Measurements from ENCODE around the gene OTUD7B.
A peak's percentile ranks its signal among the peaks of the same experiment; 100 is the strongest.
"Not testable (repeated sequence)": the region's sequence is repeated elsewhere in the genome, so short reads cannot be mapped to it uniquely, and the experiment has no call there.

Gene OTUD7B

DNA sequence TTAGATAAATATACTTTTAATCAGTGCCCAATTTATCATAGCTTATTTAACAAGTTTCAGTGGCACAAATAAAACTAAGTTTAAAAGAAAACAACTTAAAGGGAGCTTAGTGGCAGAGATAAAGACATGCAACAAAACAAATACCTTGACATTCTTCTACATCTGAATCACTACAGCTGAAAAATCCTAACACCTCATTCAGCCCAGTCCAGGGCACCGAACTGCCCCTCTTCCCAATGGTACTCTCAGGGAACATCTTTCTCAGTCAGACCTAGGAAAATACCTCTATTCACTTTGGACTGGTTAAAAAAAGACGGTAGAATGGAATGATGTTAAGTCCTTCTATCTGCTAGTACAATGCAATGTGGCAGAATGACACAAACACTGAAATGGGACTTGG is 8.3 kb downstream of the OTUD7B start:
- no peak for DNase-seq (ENCODE audit: low read depth)

GRCh38 chr1:150001415-150001814 is 9.1 kb downstream of the OTUD7B start:
- DNase-seq (ENCODE audit: low read depth), result no peak

DNA sequence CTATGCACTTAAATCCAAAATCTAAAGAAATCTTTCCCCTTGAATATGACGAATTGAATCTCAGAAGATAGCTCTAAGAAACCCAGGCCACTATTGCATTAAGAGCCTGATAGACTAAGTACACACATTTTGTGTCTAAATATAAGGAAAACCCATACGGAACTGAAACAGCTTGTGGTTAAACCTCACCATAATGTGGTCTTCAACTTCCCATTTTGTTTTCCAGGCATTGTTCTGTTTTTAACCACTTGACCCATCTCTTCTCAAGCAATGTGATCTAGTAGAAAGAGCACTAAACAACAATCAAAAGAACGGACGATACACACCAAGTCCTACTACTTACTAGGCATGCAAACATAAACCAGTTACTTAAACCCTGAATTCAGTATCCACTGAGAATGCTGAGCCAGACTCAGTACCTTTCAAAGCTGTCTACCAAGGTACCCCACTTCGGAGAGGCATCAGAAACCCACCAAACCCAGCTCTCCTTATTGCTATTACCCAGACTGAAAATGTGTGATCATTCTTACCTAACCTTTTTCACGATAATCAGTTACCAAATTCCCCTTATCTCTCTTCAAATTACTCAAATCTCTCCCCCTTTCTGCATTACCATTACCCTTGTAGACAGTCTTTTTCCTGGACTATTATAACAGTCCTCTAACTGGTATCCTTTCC is 12.8 kb downstream of the OTUD7B start:
- DNase-seq (ENCODE audit: low read depth), result no peak

- DNase-seq (ENCODE audit: low read depth), result no peak
Measured at GRCh38 chr1:149995927-149996326, 14.6 kb downstream of the OTUD7B start.

GRCh38 chr1:149993764-149994163 is 16.8 kb downstream of the OTUD7B start:
- DNase-seq (ENCODE audit: low read depth), result no peak

GRCh38 chr1:149993181-149993580 is 17.3 kb downstream of the OTUD7B start:
- DNase-seq (ENCODE audit: low read depth), result no peak

GRCh38 chr1:149987297-149987595 is 23.3 kb downstream of the OTUD7B start:
- no peak for DNase-seq (ENCODE audit: low read depth)

GRCh38 chr1:149986486-149987296 is 23.8 kb downstream of the OTUD7B start:
- peak; percentile 87 for DNase-seq (ENCODE audit: low read depth)

DNA sequence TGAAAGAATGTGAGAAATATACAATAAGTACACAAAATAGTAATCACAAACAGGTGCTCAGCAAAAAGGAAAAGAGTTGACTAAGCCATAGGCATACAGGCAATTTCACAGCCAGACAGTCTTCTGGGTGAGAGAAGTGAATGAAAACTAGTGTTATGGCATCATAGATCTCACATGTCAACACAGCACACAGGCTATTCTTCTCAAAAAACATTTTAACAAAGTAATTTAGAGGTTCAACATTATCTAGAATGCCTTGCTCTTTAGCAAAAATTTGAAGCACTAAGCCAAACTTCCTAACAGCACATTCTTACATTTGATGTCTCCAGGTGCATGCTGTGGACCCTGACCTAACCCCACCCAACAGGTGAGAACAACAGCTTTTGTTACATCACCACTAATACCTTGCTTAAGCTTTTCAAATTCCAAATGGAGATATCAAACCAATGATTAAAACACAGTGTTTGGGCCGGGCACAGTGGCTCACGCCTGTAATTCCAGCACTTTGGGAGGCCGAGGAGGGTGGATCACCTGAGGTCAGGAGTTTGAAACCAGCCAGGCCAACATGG is 30.5 kb downstream of the OTUD7B start:
- no peak for DNase-seq (ENCODE audit: low read depth)

DNA sequence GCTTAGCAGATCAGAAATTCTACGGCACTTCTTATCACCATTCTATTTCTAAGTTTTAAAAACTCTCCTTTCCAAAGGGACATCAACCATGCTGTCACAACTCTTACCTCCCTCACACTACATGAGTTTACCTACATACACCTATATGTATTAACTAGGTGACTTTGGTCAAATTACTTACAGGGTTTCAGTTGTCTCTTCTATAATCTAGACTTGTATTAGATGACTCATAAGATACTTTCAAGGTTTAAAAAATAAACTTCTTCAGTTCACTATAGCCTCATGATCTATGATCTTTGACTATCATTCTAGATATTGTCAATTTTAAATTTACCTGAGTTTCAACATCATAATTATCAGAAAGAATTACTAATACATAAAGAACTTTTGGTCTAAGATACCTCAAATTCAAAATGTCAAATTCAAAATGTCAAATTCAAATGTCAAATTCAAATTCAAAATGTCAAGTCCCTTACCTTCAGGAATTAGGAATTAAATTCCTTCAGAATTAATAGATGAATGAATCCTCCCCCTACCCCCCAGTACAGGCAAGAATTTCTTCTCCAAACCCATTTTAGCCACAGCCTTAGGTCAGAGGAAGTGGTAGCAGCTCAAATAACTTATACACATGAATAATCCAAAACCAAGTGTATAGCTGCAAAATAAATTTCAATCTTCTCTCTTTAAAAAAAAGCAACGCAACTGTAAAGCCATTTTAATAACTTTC is 31.1 kb downstream of the OTUD7B start:
- DNase-seq (ENCODE audit: low read depth), result no peak

DNA sequence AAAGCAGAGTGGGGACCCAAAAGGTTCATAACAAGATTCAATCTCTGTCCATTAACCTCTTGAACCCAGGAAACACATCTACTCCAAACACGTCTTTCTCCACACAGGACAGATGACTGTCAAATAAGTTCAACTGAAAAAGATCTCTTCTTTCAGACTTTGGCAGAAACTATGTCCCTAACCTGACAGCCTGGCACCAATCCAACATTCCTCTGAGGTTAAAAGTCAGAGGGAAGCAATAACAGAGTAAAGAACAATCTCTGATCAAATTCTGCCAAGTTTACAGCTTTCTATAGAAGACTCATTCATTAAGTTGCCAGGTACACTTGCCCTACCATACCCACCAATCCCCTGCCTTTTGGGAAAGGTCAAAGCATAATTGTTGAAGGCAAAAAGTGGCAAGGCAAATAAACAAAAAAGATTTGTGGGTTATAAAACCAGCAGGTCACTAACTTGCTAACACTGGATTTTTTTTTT is 31.9 kb downstream of the OTUD7B start:
- DNase-seq (ENCODE audit: low read depth), result no peak

DNA sequence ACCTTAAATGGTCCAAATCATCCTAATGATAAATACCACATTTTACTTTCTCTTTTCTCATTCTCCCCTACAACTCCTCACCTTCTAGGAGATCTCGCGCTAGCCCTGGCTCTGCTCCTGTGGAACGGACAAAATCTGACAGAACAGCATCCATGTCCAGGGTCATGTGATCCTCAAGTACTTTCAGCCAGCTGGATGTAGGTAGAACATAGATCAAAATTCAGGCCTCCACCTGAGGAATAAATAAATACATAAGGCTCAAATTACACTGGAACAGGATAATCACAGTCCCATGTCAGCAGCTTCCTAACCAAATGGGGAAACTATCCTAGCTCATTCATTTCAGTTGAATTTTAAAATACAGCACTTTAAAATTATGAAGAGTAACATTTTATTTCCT is 33.2 kb downstream of the OTUD7B start:
- DNase-seq (ENCODE audit: low read depth), result no peak

DNA sequence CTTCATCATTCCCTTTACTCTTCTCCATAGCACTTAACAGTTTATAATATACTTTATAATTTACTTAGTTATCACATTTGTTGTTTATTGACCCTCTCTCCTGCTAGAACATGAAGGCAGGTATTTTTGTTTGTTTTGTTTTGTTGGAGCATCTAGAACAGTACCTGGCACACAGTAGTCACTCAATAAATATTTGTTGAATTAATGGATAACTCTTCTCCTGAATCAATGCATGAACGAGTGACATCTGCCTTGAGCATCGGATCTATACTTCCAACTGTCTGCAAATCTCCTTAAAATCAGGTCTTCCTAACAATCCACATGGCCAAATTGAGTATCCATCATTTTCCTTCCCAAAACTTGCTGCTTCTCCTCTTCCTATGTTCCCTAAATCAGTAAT is 38.0 kb downstream of the OTUD7B start:
- DNase-seq (ENCODE audit: low read depth), result no peak

GRCh38 chr1:149967646-149968045 is 42.9 kb downstream of the OTUD7B start:
- DNase-seq (ENCODE audit: low read depth), result no peak

GRCh38 chr1:149967041-149967440 is 43.5 kb downstream of the OTUD7B start:
- DNase-seq (ENCODE audit: low read depth), result no peak

- DNase-seq (ENCODE audit: low read depth), result no peak
Measured at GRCh38 chr1:149966405-149966804, 44.1 kb downstream of the OTUD7B start.

DNA sequence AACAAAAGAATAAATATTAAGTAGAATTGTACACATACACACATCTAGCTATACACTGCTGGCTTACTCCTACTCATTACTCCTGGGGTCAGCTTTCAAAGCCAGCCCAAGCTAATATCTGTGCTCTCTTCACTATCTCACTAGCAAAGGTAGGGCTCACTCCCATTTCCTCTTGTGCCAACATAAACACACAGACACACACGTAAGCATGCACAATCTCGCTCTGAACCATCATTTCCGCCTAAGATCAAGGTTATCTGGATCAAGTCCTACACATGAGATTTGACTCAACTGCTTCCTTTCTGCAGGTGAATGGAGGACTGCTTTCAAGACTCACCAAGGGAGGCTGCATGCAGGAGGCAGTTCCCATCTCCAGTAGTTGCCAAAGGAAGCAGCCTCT is 45.1 kb downstream of the OTUD7B start:
- DNase-seq (ENCODE audit: low read depth), result no peak

DNA sequence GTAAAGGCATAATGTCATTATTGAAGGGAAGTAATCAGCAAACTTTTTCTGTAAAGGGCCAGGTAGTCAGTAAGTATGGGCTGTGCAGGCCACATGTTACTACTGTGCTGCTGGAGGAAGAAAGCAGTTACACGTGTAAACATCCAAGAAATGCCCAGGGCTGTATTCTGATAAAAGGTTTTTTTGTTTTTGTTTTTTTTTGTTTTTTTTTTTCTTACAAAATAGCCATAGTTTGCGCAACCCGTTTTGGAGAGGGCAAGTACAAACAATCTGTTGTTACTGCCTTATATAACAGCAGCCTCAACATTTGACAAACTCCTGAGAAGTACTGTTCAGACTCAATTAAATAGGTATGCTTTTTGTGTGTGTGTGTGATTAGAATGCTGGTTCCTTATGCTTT is 47.2 kb downstream of the OTUD7B start:
- no peak for DNase-seq (ENCODE audit: low read depth)

GRCh38 chr1:149962736-149963135 is 47.8 kb downstream of the OTUD7B start:
- no peak for DNase-seq (ENCODE audit: low read depth)

- DNase-seq (ENCODE audit: low read depth), result peak; percentile 65
Measured at GRCh38 chr1:149962039-149962647, 48.4 kb downstream of the OTUD7B start.

GRCh38 chr1:149957548-149957947 is 53.0 kb downstream of the OTUD7B start:
- DNase-seq (ENCODE audit: low read depth), result not testable (repeated sequence)

DNA sequence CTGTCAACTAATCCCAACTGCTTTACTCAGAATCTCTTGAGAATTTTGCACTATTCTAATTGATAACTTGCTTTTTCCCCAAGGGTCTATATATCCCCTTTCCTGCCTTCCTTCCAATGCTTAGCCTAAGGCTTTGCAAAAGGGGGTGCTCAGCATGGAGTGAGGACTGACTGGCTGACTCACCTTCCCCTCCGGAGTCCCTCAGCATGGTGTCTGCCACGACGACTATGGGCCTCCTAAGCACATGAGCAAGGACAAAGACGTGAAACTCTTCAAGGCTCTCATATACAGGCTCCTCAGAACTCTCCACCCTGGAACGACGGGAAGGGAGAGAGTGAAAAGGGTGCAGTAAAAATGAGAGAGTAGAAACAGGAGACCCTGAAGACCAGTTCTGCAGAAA is 60.6 kb downstream of the OTUD7B start:
- DNase-seq (ENCODE audit: low read depth), result no peak

Data from stromal cell of bone marrow (primary cell).